Adrenal gland (tissue), 5 donors: ENCODE results near the gene ZFAND6.
"Not testable (repeated sequence)": the region's sequence is repeated elsewhere in the genome, so short reads cannot be mapped to it uniquely, and the experiment has no call there.

Experiments used
- POLR2A ChIP-seq, 2 donors: fragments of 450-650 bp; IDR thresholded peaks; one replicate each; pipeline ENCODE4 v1.6.1; 2017; ENCODE audit warnings: antibody characterized with exemption in 2 of 2, mild to moderate bottlenecking in 2 of 2, moderate library complexity in 1 of 2
- TF ChIP-seq, protein P1 (sequence below), 6 experiments: fragments of 450-650 bp in 4 of 6; fragments of 200-600 bp in 2 of 6; sonication (generic) in 1 of 6; IDR thresholded peaks; 1 replicate in 5 of 6; 2 replicates in 1 of 6; pipeline versions ENCODE4 v1.5.1 to v1.8.0; 2016 to 2021; ENCODE audit warnings: antibody characterized with exemption in 6 of 6, mild to moderate bottlenecking in 2 of 6, moderate library complexity in 1 of 6
- donor health status: DM: no; HTN: no; CAD: no.

DNA sequence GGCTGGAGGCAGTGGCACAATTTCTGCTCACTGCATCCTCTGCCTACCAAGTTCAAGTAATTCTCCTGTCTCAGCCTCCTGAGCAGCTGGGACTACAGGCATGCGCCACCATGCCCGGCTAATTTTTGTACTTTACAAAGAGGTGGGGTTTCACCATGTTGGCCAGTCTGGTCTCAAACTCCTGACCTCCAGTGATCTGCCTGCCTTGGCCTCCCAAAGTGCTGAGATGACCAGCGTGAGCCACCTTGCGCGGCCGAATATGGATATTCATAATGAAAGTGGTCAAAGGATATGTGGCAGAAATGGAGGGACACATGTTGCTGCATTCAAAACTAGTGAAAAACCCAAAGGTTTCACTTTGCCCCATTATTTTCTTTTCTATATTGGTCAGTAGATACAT is 40.2 kb downstream of the ZFAND6 start:
- TF ChIP-seq, protein P1, sequence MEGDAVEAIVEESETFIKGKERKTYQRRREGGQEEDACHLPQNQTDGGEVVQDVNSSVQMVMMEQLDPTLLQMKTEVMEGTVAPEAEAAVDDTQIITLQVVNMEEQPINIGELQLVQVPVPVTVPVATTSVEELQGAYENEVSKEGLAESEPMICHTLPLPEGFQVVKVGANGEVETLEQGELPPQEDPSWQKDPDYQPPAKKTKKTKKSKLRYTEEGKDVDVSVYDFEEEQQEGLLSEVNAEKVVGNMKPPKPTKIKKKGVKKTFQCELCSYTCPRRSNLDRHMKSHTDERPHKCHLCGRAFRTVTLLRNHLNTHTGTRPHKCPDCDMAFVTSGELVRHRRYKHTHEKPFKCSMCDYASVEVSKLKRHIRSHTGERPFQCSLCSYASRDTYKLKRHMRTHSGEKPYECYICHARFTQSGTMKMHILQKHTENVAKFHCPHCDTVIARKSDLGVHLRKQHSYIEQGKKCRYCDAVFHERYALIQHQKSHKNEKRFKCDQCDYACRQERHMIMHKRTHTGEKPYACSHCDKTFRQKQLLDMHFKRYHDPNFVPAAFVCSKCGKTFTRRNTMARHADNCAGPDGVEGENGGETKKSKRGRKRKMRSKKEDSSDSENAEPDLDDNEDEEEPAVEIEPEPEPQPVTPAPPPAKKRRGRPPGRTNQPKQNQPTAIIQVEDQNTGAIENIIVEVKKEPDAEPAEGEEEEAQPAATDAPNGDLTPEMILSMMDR (IDR thresholded peaks at IDR 0.05), result not testable (repeated sequence)
- not testable (repeated sequence) for TF ChIP-seq POLR2A (IDR thresholded peaks at IDR 0.05)
